ENCODE results near the gene CUL4B. TPM values are rescaled to one million over a fixed set of nuclear protein-coding genes. Genes with fewer than 3 reads are reported as not detected.
"Not testable (repeated sequence)": the region's sequence is repeated elsewhere in the genome, so short reads cannot be mapped to it uniquely, and the experiment has no call there.

Gene CUL4B
- total and polyA plus RNA-seq, 2 experiments from 2014 or later = 22.9 to 32.2 TPM

GRCh38 chrX:120475447-120475846 is 85.3 kb downstream of the CUL4B start:
- not testable (repeated sequence) for H3K36me3 ChIP-seq; H3K27me3 ChIP-seq; H3K4me1 ChIP-seq (ENCODE audit: low read depth); H3K9me3 ChIP-seq (ENCODE audit: low read depth); H3K4me3 ChIP-seq; H3K27ac ChIP-seq
- TF ChIP-seq CTCF (IDR thresholded peaks at IDR 0.05; ENCODE audit: low read depth, low read length) = peak; percentile 42
- DNase-seq (ENCODE audit: low read depth in 1 of 2, low spot score in 1 of 2) = peak; percentile 3 to 39

Other genes with a start within 250 kb of the CUL4B start
- gene TMEM255A, start 249.5 kb downstream of the CUL4B start, total RNA-seq = 2.3 and 3.1 TPM in 2 replicates
- 5.2 and 9.0 TPM in 2 replicates for gene TMEM255A, start 249.5 kb downstream of the CUL4B start, polyA plus RNA-seq
- 0.11 and 0.45 TPM in 2 replicates for gene ATP1B4, start 198.9 kb downstream of the CUL4B start, total RNA-seq
- gene ATP1B4, start 198.9 kb downstream of the CUL4B start, polyA plus RNA-seq = 0.34 TPM in 1 of 2 replicates, not detected in the other
- gene LAMP2, start 91.7 kb downstream of the CUL4B start, total RNA-seq = 31.1 and 41.7 TPM in 2 replicates
- 72.0 and 95.1 TPM in 2 replicates for gene LAMP2, start 91.7 kb downstream of the CUL4B start, polyA plus RNA-seq
- 13.9 and 18.3 TPM in 2 replicates for gene MCTS1, start 43.1 kb upstream of the CUL4B start, total RNA-seq
- gene MCTS1, start 43.1 kb upstream of the CUL4B start, polyA plus RNA-seq = 75.6 and 82.9 TPM in 2 replicates
- 13.7 and 17.7 TPM in 2 replicates for gene C1GALT1C1, start 69.1 kb upstream of the CUL4B start, total RNA-seq
- 24.4 and 33.2 TPM in 2 replicates for gene C1GALT1C1, start 69.1 kb upstream of the CUL4B start, polyA plus RNA-seq

Measured in cardiac muscle cell (in vitro differentiated cells and primary cell).